Gastroesophageal sphincter (tissue), 4 donors: ENCODE measurements around the gene CDPF1. TPM values are rescaled to one million over a fixed set of nuclear protein-coding genes. Genes with fewer than 3 reads are reported as not detected.

Experiments used
- ATAC-seq: fragments of 150-250 bp; one replicate; pipeline ENCODE4 v1.9.1; 2016; ENCODE audit warnings: mild to moderate bottlenecking, moderate library complexity
- H3K27ac ChIP-seq, 4 donors: fragments of 200-600 bp; sonication (generic) in 3 of 4; 1 replicate in 3 of 4; 2 replicates in 1 of 4; pipeline ENCODE4 v1.5.1; 2016 to 2019
- H3K27me3 ChIP-seq: fragments of 200-600 bp; sonication (generic); one replicate; pipeline ENCODE4 v1.5.1; 2019
- H3K36me3 ChIP-seq, 2 donors: fragments of 200-600 bp; sonication (generic); one replicate each; pipeline ENCODE4 v1.5.1; 2019; ENCODE audit warnings: control low read depth in 1 of 2
- H3K4me1 ChIP-seq, 3 donors: fragments of 200-600 bp; sonication (generic); 1 replicate in 2 of 3; 2 replicates in 1 of 3; pipeline ENCODE4 v1.5.1; 2016 to 2019; ENCODE audit warnings: control low read depth in 2 of 3
- H3K4me3 ChIP-seq, 2 donors: fragments of 200-600 bp; sonication (generic); one replicate each; pipeline ENCODE4 v1.5.1; 2019; ENCODE audit warnings: mild to moderate bottlenecking in 1 of 2, moderate library complexity in 1 of 2
- H3K9me3 ChIP-seq, 3 donors: fragments of 200-600 bp; sonication (generic); one replicate each; pipeline ENCODE4 v1.5.1; 2017 to 2019; ENCODE audit warnings: control low read depth in 2 of 3
- EP300 ChIP-seq: sonication (generic); formaldehyde crosslinking; IDR thresholded peaks from one replicate; pipeline ENCODE4 v1.6.1; 2017; ENCODE audit warnings: antibody characterized with exemption, mild to moderate bottlenecking
- POLR2A ChIP-seq, 2 donors: fragments of 450-650 bp; IDR thresholded peaks; one replicate each; pipeline ENCODE4 v1.6.1; 2017; ENCODE audit warnings: antibody characterized with exemption in 2 of 2, mild to moderate bottlenecking in 2 of 2, moderate library complexity in 1 of 2
- POLR2AphosphoS5 ChIP-seq: sonication (generic); formaldehyde crosslinking; IDR thresholded peaks from one replicate; pipeline ENCODE4 v1.6.1; 2017; ENCODE audit warnings: antibody characterized with exemption
- WGBS, 2 donors: methylation state at CpG; one replicate each; pipeline ENCODE4 v1.1.5; 2018; ENCODE audit warnings: low coverage in 1 of 2; 5-methylcytosine and 5-hydroxymethylcytosine counted together
- total RNA-seq, 4 donors: library from RNA; depleted of rRNA; stranded (reverse); fragments of >200 nt; gene quantifications; one replicate each; pipeline ENCODE4 v1.1.0, GENCODE V29; 2016
- TF ChIP-seq, protein P1 (sequence below), 4 experiments: fragments of 200-600 bp in 2 of 4; fragments of 450-650 bp in 2 of 4; sonication (generic) in 1 of 4; IDR thresholded peaks; one replicate each; pipeline ENCODE4 v1.5.1; 2017 to 2019; ENCODE audit warnings: antibody characterized with exemption in 4 of 4, mild to moderate bottlenecking in 2 of 4, moderate library complexity in 2 of 4

Gene CDPF1
- total RNA-seq, 4 donors from 2014 or later = 14.9 to 27.1 (median 18.7) TPM

DNA sequence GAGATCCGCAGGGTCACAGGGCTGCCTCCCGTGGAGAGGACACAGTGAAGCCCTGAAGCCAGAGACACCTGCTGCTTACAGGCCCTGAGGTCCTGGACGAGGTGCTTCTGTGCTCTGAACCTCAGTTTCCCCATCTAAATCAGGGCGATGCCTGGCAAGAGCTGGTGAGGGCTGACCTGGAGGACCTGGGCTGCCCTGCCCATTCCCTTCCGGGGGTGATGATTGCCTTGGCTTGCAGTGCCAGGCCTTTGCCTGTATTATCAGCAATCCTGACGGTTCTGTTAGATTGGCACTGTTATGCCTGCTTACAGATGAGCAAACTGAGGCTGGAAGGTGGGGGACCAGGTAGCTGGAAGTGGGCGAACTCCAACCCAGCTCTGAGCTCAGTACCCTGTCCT, 38.8 kb upstream of the CDPF1 start:
- H3K4me1 ChIP-seq = no peaks in the 10 kb centered on the region
- ATAC-seq = no peak
- no peak overlapping the region for H3K27ac ChIP-seq
- H3K27me3 ChIP-seq = no peaks in the 10 kb centered on the region
- no CpG with 5 or more reads among the region's 7 CpGs for WGBS, 2 donors
- TF ChIP-seq POLR2A (IDR thresholded peaks at IDR 0.05) (no peak), POLR2AphosphoS5 (no peak), EP300 (no peak)
- TF ChIP-seq, protein P1, sequence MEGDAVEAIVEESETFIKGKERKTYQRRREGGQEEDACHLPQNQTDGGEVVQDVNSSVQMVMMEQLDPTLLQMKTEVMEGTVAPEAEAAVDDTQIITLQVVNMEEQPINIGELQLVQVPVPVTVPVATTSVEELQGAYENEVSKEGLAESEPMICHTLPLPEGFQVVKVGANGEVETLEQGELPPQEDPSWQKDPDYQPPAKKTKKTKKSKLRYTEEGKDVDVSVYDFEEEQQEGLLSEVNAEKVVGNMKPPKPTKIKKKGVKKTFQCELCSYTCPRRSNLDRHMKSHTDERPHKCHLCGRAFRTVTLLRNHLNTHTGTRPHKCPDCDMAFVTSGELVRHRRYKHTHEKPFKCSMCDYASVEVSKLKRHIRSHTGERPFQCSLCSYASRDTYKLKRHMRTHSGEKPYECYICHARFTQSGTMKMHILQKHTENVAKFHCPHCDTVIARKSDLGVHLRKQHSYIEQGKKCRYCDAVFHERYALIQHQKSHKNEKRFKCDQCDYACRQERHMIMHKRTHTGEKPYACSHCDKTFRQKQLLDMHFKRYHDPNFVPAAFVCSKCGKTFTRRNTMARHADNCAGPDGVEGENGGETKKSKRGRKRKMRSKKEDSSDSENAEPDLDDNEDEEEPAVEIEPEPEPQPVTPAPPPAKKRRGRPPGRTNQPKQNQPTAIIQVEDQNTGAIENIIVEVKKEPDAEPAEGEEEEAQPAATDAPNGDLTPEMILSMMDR (IDR thresholded peaks at IDR 0.05) = no peak
- peaks cover 0 to 11% (median 0%) of the 10 kb centered on the region in 3 donors for H3K9me3 ChIP-seq
- no peak overlapping the region for H3K4me3 ChIP-seq
- peaks cover 0 to 100% of the 10 kb centered on the region in 2 donors for H3K36me3 ChIP-seq

- Histone ChIP-seq H3K36me3 (peaks cover 0 to 100% of the 10 kb centered on the region in 2 donors), H3K27ac (peak overlapping the region in 2 of 4 donors; percentile 32 to 52), H3K9me3 (peaks cover 0 to 11% (median 0%) of the 10 kb centered on the region in 3 donors), H3K27me3 (no peaks in the 10 kb centered on the region), H3K4me1 (no peaks in the 10 kb centered on the region), H3K4me3 (peak overlapping the region in 1 of 2 donors; percentile 5)
- 76 to 77% methylated on average over 4 to 6 of the region's 24 CpGs for WGBS, 2 donors
- ATAC-seq = peak; percentile 50
- TF ChIP-seq POLR2A (IDR thresholded peaks at IDR 0.05) (no peak), POLR2AphosphoS5 (no peak), EP300 (no peak)
- TF ChIP-seq, protein P1 (IDR thresholded peaks at IDR 0.05) = no peak
Measured at GRCh38 chr22:46287873-46288751, 38.0 kb upstream of the CDPF1 start.

GRCh38 chr22:46286941-46287872, 37.1 kb upstream of the CDPF1 start:
- Histone ChIP-seq H3K4me1 (no peaks in the 10 kb centered on the region), H3K27me3 (no peaks in the 10 kb centered on the region), H3K9me3 (peaks cover 0 to 10% (median 0%) of the 10 kb centered on the region in 3 donors), H3K36me3 (peaks cover 0 to 100% of the 10 kb centered on the region in 2 donors), H3K4me3 (peak overlapping the region in 1 of 2 donors; percentile 5), H3K27ac (peak overlapping the region in 2 of 4 donors; percentile 32 to 52)
- no peak for TF ChIP-seq POLR2AphosphoS5
- TF ChIP-seq EP300 = no peak
- TF ChIP-seq, protein P1 (IDR thresholded peaks at IDR 0.05) = no peak
- TF ChIP-seq POLR2A (IDR thresholded peaks at IDR 0.05) = no peak
- ATAC-seq = no peak
- WGBS, 2 donors = 100% methylated on average over 1 of the region's 15 CpGs; no CpG with 5 or more reads in 1 of the 2 donors

DNA sequence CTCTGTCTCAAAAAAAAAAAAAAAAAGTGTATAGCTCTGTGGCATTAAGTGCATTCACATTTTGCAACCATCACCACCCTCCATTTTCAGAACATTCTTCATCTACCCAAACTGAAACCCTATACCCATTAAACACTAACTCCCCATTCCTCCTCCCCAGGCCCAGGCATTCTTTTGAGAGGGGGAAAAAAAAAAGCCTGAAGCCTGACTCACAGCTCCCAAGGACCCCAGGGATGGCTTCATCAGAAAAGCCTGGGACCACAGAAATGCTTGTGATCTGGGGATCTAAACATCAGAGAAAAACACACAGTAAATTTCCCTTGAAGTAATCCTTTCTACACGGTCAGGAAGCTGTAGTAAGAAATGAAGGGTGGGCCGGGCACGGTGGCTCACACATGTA, 35.9 kb upstream of the CDPF1 start:
- Histone ChIP-seq H3K4me3 (no peak overlapping the region), H3K9me3 (no peaks in the 10 kb centered on the region), H3K4me1 (no peaks in the 10 kb centered on the region), H3K27me3 (no peaks in the 10 kb centered on the region), H3K36me3 (peaks cover 0 to 100% of the 10 kb centered on the region in 2 donors), H3K27ac (no peak overlapping the region)
- 81 to 100% methylated on average over 1 to 2 of the region's 3 CpGs for WGBS, 2 donors
- no peak for ATAC-seq
- TF ChIP-seq POLR2AphosphoS5 (no peak), EP300 (no peak), POLR2A (IDR thresholded peaks at IDR 0.05) (no peak)
- TF ChIP-seq, protein P1 (IDR thresholded peaks at IDR 0.05) = no peak
